PC-9 (cell line): ENCODE data around the gene TBC1D16. TPM values are rescaled to one million over a fixed set of nuclear protein-coding genes. Genes with fewer than 3 reads are reported as not detected.

Experiments
- BruUV-seq: library from RNA; stranded (reverse); fragments of 400-500 nt; replicated peaks from 2 replicates; lab custom pipeline; 2021; lab: Mats Ljungman, UMichigan
- CTCF ChIA-PET: fragments of 300-600 bp; sonication (Branson Sonifier 250); formaldehyde crosslinking; loops from one replicate; lab custom pipeline; 2022; ENCODE audit warnings: antibody characterized with exemption; lab: Charles Lee
- POLR2A ChIA-PET: fragments of 300-600 bp; sonication (Branson Sonifier 250); formaldehyde crosslinking; loops from one replicate; lab custom pipeline; 2022; ENCODE audit warnings: antibody characterized with exemption; ENCODE audit not compliant: unreplicated experiment; lab: Charles Lee
- DNase-seq, 2 experiments: peaks; one replicate each; pipeline versions ENCODE4 v3.0.0 to v3.0.0-alpha.2; 2015 to 2022; ENCODE audit warnings: mixed read lengths in 1 of 2
- H2AFZ ChIP-seq: fragments of 200-600 bp; sonication (generic); 2 replicates; pipeline ENCODE4 v1.8.1; 2017; ENCODE audit warnings: antibody characterized with exemption
- H3F3A ChIP-seq: fragments of 200-600 bp; sonication (generic); 2 replicates; pipeline ENCODE4 v1.8.1; 2017; ENCODE audit warnings: antibody characterized with exemption, mild to moderate bottlenecking, low read depth; ENCODE audit not compliant: insufficient read depth
- H3K27ac ChIP-seq: fragments of 200-600 bp; sonication (generic); 2 replicates; pipeline ENCODE4 v1.6.1; 2016; ENCODE audit warnings: mixed run types
- H3K27me3 ChIP-seq: fragments of 200-600 bp; sonication (generic); 2 replicates; pipeline ENCODE4 v1.6.1; 2016; ENCODE audit warnings: low read depth, mixed run types; ENCODE audit not compliant: insufficient read depth
- H3K36me3 ChIP-seq: fragments of 200-600 bp; sonication (generic); 2 replicates; pipeline ENCODE4 v1.6.1; 2016; ENCODE audit warnings: low read depth, mixed run types
- H3K4me1 ChIP-seq: fragments of 200-600 bp; sonication (generic); replicated peaks from 2 replicates; pipeline ENCODE4 v1.6.1; 2016; ENCODE audit warnings: mixed run types; ENCODE audit not compliant: insufficient read depth
- H3K4me2 ChIP-seq: fragments of 200-600 bp; sonication (generic); 2 replicates; pipeline ENCODE4 v1.6.1; 2017; ENCODE audit warnings: mixed run types
- H3K4me3 ChIP-seq: fragments of 200-600 bp; sonication (generic); 2 replicates; pipeline ENCODE4 v1.6.1; 2016; ENCODE audit warnings: mixed run types
- H3K79me2 ChIP-seq: fragments of 200-600 bp; sonication (generic); 2 replicates; pipeline ENCODE4 v1.6.1; 2017; ENCODE audit warnings: low read depth, mixed run types
- H3K9me2 ChIP-seq: fragments of 200-600 bp; sonication (generic); 2 replicates; pipeline ENCODE4 v1.8.1; 2017; ENCODE audit warnings: mild to moderate bottlenecking; ENCODE audit not compliant: insufficient read depth
- H3K9me3 ChIP-seq: fragments of 200-600 bp; sonication (generic); 2 replicates; pipeline ENCODE4 v1.8.1; 2016; ENCODE audit warnings: low read depth; ENCODE audit not compliant: insufficient read depth
- H4K20me1 ChIP-seq: fragments of 200-600 bp; sonication (generic); 2 replicates; pipeline ENCODE4 v1.8.1; 2017; ENCODE audit not compliant: insufficient read depth
- CTCF ChIP-seq: fragments of 200-600 bp; sonication (generic); conservative IDR thresholded peaks from 2 replicates; pipeline ENCODE4 v1.6.1; 2017; ENCODE audit warnings: mixed run types, antibody characterized with exemption, mild to moderate bottlenecking, moderate library complexity
- EZH2 ChIP-seq: fragments of 200-600 bp; sonication (generic); IDR thresholded peaks from 2 replicates; pipeline ENCODE4 v1.8.0; 2017; ENCODE audit warnings: antibody characterized with exemption, low read depth
- intact Hi-C: fragments of 100-400 bp; cut with micrococcal nuclease; formaldehyde crosslinking; loops from one replicate; pipeline ENCODE4 v1.10.0; 2022; ENCODE audit not compliant: unreplicated experiment
- total RNA-seq: library from RNA; stranded (reverse); gene quantifications from 2 replicates; pipeline ENCODE4 v1.2.3, GENCODE V29; 2021

Gene TBC1D16
- total RNA-seq, 1 experiment from 2014 or later = 41.7 TPM

DNA sequence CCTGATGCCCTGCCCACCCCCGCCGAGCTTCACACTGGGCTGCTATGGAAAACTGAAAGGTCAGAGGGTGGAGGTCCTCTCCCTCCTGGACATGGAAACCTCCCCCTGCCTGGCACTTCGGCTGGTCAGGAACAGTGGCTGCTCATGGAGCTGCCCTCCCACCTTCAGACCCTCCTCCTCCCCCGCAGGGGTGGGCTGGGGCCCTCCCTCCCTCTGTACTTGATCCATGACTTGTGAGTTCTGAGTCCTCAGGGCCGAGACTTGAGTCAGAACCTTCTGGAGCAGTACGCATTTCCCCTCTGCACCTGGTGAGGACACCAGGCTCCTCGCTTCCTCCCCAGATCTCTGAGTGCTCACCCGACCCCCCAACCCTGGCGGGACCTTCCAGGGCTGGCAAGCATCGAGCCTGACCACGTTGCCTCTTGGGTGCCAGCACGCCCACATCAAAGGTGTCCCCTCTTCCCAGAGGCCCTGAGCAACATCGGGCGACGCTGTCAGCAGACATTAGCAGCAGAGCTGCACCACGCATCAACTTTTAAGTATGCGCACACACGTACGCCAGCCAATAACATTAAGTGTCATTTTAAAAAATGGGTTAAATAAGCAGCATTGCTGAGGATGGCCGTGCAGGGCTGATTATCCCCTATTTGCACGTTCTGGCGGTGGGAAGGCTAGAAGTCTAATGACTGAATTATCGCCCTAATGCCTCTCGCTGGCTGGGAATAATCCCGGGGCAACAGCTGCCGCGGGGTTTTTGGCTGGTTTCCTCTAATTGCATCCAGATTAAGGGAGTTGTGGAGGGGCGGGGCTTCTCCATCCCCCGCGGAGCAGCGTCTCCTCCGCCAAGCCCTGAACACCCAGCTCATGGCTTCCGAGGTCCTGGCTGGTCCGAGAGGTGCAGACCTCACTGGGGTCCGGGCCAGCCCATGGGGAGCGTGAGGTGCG, 98.0 kb downstream of the TBC1D16 start:
- Histone ChIP-seq H3K27me3 (no peaks in the 10 kb centered on the region), H3K9me3 (no peaks in the 10 kb centered on the region), H3K9me2 (no peaks in the 10 kb centered on the region), H3K4me3 (no peak overlapping the region), H3K4me1 (peaks cover 7% of the 10 kb centered on the region; the same call in 1 of the 2 replicates), H3K79me2 (no peaks in the 10 kb centered on the region), H2AFZ (no peak overlapping the region), H3K27ac (no peak overlapping the region), H3K36me3 (no peaks in the 10 kb centered on the region), H4K20me1 (no peaks in the 10 kb centered on the region), H3F3A (no peaks in the 10 kb centered on the region), H3K4me2 (no peak overlapping the region)
- POLR2A ChIA-PET = no interaction called here
- no peak for DNase-seq
- no TSS peak for BruUV-seq
- intact Hi-C loops = no loop called here
- no peak for TF ChIP-seq EZH2
- TF ChIP-seq CTCF = no peak
- CTCF ChIA-PET = no interaction called here

- BruUV-seq = no TSS peak
- no peaks in the 10 kb centered on the region for H3K36me3 ChIP-seq
- H3K9me3 ChIP-seq = no peaks in the 10 kb centered on the region
- no peaks in the 10 kb centered on the region for H3K27me3 ChIP-seq
- H3K4me2 ChIP-seq = no peak overlapping the region
- H3K4me1 ChIP-seq = peaks cover 7% of the 10 kb centered on the region; the same call in 1 of the 2 replicates
- H3K79me2 ChIP-seq = no peaks in the 10 kb centered on the region
- TF ChIP-seq CTCF (no peak), EZH2 (no peak)
- H4K20me1 ChIP-seq = no peaks in the 10 kb centered on the region
- no peaks in the 10 kb centered on the region for H3K9me2 ChIP-seq
- H3K4me3 ChIP-seq = no peak overlapping the region
- no peak for DNase-seq
- ChIA-PET CTCF (no interaction called here), POLR2A (no interaction called here)
- H2AFZ ChIP-seq = no peak overlapping the region
- no peak overlapping the region for H3K27ac ChIP-seq
- intact Hi-C loops = no loop called here
- no peaks in the 10 kb centered on the region for H3F3A ChIP-seq
Measured at GRCh38 chr17:79936641-79937381, 98.9 kb downstream of the TBC1D16 start.

GRCh38 chr17:79936050-79936449, 99.6 kb downstream of the TBC1D16 start:
- H3K9me2 ChIP-seq = no peaks in the 10 kb centered on the region
- no peaks in the 10 kb centered on the region for H3K36me3 ChIP-seq
- H3K27ac ChIP-seq = no peak overlapping the region
- intact Hi-C loops = no loop called here
- no peak for DNase-seq
- H3K9me3 ChIP-seq = no peaks in the 10 kb centered on the region
- ChIA-PET CTCF (no interaction called here), POLR2A (no interaction called here)
- no peaks in the 10 kb centered on the region for H3K27me3 ChIP-seq
- no peaks in the 10 kb centered on the region for H3F3A ChIP-seq
- TF ChIP-seq EZH2 (no peak), CTCF (no peak)
- no peak overlapping the region for H2AFZ ChIP-seq
- H3K4me1 ChIP-seq = peaks cover 7% of the 10 kb centered on the region; the same call in 1 of the 2 replicates
- no TSS peak for BruUV-seq
- H4K20me1 ChIP-seq = no peaks in the 10 kb centered on the region
- no peak overlapping the region for H3K4me3 ChIP-seq
- H3K4me2 ChIP-seq = no peak overlapping the region
- H3K79me2 ChIP-seq = no peaks in the 10 kb centered on the region
